ENCODE results near the gene IL1R2.

Gene IL1R2

GRCh38 chr2:101972621-101973434, 18.9 kb upstream of the IL1R2 start:
- TF ChIP-seq, protein P1, sequence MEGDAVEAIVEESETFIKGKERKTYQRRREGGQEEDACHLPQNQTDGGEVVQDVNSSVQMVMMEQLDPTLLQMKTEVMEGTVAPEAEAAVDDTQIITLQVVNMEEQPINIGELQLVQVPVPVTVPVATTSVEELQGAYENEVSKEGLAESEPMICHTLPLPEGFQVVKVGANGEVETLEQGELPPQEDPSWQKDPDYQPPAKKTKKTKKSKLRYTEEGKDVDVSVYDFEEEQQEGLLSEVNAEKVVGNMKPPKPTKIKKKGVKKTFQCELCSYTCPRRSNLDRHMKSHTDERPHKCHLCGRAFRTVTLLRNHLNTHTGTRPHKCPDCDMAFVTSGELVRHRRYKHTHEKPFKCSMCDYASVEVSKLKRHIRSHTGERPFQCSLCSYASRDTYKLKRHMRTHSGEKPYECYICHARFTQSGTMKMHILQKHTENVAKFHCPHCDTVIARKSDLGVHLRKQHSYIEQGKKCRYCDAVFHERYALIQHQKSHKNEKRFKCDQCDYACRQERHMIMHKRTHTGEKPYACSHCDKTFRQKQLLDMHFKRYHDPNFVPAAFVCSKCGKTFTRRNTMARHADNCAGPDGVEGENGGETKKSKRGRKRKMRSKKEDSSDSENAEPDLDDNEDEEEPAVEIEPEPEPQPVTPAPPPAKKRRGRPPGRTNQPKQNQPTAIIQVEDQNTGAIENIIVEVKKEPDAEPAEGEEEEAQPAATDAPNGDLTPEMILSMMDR (IDR thresholded peaks at IDR 0.05; ENCODE audit: low read depth, low read length, missing control alignments), result no peak
- no peak for DNase-seq (ENCODE audit: low read depth)
- in situ Hi-C loops (cut with HindIII; ENCODE audit: low sequenced_read_pairs), result no loop called here
- H3K4me3 ChIP-seq (ENCODE audit: low read depth, low read length), result no peak overlapping the region

DNA sequence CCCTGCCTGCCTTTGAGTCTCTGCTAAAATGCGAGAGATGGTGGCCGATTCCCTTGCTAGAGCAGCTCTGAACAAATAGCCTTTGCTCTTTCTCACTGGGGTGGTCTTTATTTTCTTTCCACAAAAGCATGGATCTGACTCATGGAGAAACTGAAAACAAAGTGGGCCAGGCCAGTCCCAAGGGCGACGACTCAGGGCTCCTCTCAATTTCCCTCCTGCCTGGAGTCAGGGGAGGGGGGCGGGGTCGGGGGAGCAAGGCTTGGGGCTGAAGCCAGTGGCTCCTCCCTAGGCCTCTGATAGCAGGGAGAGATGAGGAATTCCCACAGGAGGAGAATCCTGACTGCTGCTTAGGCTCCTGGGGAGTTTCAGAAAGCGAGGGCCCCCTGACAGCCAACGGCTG, 17.1 kb upstream of the IL1R2 start:
- TF ChIP-seq, protein P1 (IDR thresholded peaks at IDR 0.05; ENCODE audit: low read depth, low read length, missing control alignments), result no peak
- no peak overlapping the region for H3K4me3 ChIP-seq (ENCODE audit: low read depth, low read length)
- in situ Hi-C loops (cut with HindIII; ENCODE audit: low sequenced_read_pairs), result no loop called here
- DNase-seq (ENCODE audit: low read depth), result no peak

GRCh38 chr2:101975171-101975870, 16.4 kb upstream of the IL1R2 start:
- DNase-seq (ENCODE audit: low read depth), result no peak

GRCh38 chr2:101976891-101977290, 14.9 kb upstream of the IL1R2 start:
- TF ChIP-seq, protein P1 (IDR thresholded peaks at IDR 0.05; ENCODE audit: low read depth, low read length, missing control alignments), result no peak
- in situ Hi-C loops (cut with HindIII; ENCODE audit: low sequenced_read_pairs), result no loop called here
- no peak for DNase-seq (ENCODE audit: low read depth)
- H3K4me3 ChIP-seq (ENCODE audit: low read depth, low read length), result no peak overlapping the region

More at GRCh38 chr2:101975171-101975870, 16.4 kb upstream of the IL1R2 start:
- H3K4me3 ChIP-seq (ENCODE audit: low read depth, low read length), result no peak overlapping the region
- in situ Hi-C loops (cut with HindIII; ENCODE audit: low sequenced_read_pairs), result no loop called here
- TF ChIP-seq, protein P1 (IDR thresholded peaks at IDR 0.05; ENCODE audit: low read depth, low read length, missing control alignments), result no peak

DNA sequence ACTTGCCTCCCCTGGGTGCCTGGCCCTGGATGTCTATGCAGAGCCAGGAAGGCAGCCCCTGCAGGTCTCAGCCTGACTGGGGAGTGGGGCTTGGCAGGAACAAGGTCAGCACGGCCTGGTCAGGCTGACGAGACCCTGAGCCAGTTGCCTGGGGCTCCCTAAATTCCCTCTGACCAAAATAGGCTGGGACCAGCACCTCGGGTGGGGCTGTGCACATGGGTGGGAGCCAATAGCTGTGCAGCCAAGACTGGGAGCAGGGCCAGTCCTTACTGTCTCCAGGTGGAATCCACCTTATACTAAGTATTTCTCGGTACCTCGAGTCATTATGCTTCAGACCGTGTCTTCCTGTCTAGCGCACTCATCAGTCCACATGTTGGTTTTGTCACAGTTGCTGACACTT, 11.4 kb upstream of the IL1R2 start:
- H3K4me3 ChIP-seq (ENCODE audit: low read depth, low read length), result no peak overlapping the region
- in situ Hi-C loops (cut with HindIII; ENCODE audit: low sequenced_read_pairs), result no loop called here
- TF ChIP-seq, protein P1 (IDR thresholded peaks at IDR 0.05; ENCODE audit: low read depth, low read length, missing control alignments), result no peak
- no peak for DNase-seq (ENCODE audit: low read depth)

DNA sequence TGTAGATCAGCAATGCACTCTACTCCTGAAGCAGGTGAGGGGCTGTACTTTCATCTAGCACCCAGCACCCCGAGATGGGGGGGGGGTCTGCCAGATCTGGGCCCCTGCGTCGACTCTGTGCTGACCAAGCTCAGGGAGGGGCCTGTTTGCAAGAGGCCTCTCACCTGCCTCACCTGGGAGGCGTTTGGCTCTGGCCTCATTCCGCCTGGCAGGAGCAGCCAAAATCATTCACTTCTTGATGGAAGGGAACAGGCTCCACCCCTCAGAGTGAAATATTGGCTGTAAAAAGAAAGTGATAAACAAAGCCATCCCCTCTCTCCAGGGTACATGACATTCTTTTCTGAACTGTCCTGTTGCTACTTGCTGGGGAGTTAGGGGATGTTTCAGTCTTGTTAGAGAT, 10.7 kb upstream of the IL1R2 start:
- DNase-seq (ENCODE audit: low read depth), result no peak
- TF ChIP-seq, protein P1 (IDR thresholded peaks at IDR 0.05; ENCODE audit: low read depth, low read length, missing control alignments), result no peak

More for the DNA sequence above, 10.7 kb upstream of the IL1R2 start:
- in situ Hi-C loops (cut with HindIII; ENCODE audit: low sequenced_read_pairs), result no loop called here
- H3K4me3 ChIP-seq (ENCODE audit: low read depth, low read length), result no peak overlapping the region

Data from astrocyte of the cerebellum (primary cell).